ENCODE measurements around the gene NKAIN2.
"Not testable (repeated sequence)": the region's sequence is repeated elsewhere in the genome, so short reads cannot be mapped to it uniquely, and the experiment has no call there.

The NKAIN2 gene

DNA sequence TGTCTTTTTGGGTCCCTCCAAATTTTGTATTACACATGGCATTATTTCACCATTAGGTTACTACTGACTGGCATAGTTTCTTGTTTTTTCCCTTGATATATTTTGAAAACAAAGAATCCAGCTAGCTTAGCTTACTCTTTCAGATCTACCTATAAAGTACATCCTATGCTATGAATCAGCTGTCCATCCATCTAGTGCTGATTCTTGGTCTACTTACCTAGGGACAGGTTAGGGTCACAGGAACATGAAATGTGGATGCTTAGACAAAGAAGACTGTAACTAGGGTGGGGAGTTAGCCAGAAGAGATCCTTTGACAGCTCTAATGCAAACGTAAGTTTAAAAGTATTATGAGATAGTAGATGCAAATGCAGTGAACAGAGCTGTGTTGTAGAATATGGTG, 91.7 kb downstream of the NKAIN2 start:
- no peak for DNase-seq (ENCODE audit: low read depth)

DNA sequence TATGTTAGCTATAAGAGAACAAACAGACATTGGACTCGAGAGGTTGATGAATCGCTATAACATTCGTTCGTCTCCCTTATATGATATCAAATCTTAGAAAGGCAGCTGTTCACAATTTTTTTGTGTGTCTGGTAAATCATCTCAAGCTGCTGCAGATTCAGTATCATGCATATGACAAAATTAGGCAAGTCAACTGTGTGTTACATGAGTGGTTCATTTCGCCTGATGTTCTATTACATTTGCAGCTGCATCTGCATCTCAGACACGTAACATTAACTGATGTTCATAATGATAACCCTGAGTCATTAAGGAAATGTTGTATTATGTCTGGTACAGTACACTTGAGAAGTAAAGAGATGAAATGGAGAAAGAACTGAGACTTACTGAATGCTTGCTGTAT, 92.1 kb downstream of the NKAIN2 start:
- no peak for DNase-seq (ENCODE audit: low read depth)

DNA sequence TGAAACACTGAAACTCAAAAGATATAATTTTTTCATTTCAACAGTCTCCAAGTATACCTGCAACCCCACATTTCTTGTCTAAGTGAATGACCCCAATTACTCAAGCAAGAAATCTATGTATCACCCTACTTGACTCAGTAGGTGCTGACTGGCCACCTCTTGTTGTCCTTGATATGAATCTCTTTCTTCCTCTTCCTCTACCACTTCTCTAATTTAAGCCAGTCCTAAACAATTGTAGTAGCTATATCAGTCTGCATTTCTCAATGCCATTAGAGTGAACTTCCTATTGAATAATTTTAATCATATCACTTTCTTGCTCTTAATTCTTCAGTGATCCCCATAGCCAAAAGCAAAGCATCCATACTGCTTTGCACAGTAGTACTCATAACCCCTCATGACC, 93.2 kb downstream of the NKAIN2 start:
- no peak for DNase-seq (ENCODE audit: low read depth)

DNA sequence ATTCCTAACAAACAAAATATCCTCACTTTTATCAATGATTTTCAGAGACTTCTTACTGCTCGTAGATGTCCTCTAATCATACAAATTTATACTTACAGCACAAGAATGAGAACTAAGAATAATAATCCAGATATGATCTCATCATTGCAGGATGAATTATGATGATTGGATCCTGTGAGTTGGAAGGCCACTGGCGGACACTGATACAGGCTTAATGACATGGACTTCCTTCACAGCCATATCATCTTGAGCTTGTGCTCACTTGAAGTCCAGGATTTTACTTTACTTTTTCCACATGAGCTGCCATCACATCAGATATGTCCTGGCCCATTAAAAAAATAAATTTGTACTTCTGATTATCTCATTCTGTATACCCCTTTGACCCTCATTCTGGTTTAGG, 94.3 kb downstream of the NKAIN2 start:
- no peak for DNase-seq (ENCODE audit: low read depth)

DNA sequence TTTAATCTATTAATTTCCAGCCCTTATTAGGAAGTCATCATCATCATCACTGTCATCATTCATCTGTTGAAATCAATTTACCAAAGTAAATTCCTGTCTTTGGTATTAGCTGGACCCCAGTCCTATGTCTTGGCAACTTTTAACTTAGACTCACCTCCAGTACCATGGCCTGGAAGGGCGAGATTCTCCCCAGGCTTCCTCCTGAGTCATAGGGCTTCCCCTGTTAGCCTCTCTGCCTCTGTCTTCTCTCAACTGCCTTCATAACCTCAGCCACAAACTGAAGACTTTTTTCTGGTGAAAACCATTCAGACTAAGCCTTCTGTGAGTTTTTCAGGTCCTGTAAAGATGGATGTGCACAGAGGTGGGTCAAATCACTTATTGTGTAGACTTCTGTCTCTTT, 95.0 kb downstream of the NKAIN2 start:
- DNase-seq (ENCODE audit: low read depth): no peak

DNA sequence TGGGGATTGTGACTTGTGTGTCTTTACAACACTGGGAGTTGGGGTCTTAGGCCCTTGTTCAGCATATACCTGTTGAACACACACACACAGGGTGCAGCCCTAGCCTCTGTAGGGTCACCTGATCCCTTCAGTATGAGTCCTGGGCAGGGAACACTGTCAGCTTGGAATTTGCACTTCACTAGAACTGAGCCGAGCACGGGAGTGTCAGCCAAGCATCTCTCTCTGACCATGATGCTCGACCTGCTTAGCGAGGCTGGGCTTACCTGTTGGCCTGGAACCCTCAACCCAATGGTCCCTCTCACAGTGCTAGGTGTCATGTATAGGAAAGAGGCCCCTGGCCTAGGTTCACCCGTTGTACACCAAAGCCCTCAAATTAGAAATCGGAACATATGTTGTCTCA, 96.1 kb downstream of the NKAIN2 start:
- DNase-seq (ENCODE audit: low read depth): no peak

DNA sequence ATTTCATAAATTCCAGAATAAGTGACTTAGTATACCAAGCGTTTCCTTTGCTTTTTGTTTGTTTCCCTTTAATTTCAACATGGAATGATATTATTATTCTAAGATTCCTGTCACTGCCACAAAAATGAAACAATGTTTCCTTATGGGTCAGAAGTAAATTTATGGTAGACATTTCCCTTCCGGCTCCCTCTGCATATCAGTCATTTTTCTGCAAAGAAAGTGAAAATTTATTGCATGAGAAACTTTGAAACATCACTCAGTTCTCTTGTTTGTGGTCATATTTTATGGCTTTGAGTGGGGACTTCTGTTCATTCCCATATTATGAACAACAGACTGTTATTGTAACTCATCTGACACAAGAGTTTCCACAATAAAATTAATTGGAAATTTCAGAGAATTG, 97.8 kb downstream of the NKAIN2 start:
- DNase-seq (ENCODE audit: low read depth): no peak

DNA sequence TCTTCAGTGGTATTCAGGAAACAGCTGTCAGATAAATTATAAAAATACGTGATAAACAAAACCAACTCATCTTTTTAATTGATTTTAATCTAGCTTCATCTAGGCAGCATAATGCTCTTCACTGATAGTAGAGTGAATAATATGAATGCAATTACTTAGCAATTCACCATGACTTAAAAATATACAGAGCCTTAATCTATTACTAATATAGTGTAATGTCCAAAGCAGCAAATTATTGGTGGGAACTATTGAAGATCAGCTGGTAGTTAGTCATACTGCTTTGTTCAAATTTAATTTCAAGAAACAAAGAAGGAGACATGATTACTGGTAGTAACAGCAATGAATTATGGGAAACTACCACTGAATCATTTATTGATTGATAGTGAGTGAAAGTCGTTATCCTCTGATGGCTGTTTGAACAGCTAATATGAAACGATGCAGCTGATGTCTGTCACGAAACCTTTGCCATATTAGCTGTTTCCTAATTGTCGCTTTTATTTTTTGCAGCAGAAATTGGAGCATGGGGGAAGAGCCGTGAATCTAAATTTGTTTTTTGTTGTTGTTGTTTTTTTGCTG, 99.2 kb downstream of the NKAIN2 start:
- DNase-seq (ENCODE audit: low read depth): no peak

DNA sequence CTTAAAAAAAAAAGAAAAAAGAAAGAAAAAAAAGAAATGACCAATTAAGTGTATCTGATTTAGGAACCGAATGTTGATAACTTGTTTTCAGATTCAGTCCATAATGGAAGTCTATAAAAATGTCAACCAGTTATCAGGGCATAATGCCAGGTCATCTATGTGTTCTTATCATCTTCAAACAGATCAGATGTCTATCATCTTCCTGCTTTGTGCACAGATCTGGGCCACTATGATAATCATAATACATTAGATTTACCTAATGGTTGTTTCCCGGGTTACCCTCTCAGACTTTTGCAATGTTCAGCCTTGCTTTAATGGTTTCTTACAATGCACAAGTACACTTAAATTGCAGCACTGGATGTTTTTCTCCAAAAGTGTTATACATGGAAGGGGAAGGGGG, 100.6 kb downstream of the NKAIN2 start:
- DNase-seq (ENCODE audit: low read depth): no peak

DNA sequence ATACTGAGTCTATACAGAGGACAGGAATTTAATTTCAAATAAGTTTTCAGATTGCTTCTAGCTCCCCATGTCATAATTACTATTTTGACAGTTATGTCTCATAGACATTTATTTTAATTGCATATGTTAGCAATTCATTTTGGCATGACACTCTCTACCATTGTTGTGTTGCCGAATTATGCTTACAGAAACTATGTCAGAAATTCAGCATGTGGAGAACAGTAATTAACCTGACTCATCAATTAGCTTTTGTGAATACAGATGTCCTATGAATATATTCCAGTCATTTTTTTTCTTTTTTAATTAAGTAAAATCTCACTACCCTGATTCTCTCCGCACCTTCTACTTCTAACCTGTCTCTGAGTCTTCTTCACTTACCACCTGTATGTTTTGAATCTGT, 105.1 kb downstream of the NKAIN2 start:
- no peak for DNase-seq (ENCODE audit: low read depth)

DNA sequence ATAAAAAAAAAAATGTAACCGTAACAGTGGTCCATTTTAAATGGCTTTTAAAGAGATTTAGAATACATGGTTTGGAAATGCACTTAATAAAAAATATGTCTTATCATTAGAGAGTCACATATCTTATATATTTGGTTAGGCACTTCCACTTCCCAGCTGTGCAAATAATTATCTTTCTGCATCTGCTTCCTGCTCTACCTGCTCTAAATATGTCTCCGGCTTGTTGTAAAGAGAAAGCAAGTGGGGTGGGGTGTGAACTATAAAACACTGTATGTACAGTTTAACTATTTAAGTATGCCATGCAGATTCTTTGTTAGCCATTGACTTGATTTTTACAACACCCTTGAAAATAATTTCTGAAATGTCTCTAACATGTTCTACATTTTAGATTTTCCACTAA, 106.3 kb downstream of the NKAIN2 start:
- DNase-seq (ENCODE audit: low read depth): no peak

DNA sequence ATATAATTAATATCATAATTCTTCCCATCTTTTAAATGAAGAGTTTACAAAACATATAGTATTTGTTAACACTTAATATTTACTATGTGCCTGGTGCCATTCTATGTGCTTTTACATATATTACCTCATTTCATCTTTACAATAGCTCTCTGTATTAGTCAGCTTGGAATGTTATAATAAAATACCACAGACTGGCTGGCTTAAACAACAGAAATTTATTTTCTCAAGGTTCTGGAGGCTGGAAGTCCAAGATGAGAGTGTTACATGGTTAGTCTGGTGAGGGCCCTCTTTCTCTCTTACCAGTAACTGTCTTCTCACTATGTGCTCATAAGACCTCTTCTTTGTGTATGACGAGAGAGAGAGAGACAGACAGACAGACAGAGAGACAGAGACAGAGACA, 110.2 kb downstream of the NKAIN2 start:
- peak; percentile 36 for DNase-seq (ENCODE audit: low read depth)

DNA sequence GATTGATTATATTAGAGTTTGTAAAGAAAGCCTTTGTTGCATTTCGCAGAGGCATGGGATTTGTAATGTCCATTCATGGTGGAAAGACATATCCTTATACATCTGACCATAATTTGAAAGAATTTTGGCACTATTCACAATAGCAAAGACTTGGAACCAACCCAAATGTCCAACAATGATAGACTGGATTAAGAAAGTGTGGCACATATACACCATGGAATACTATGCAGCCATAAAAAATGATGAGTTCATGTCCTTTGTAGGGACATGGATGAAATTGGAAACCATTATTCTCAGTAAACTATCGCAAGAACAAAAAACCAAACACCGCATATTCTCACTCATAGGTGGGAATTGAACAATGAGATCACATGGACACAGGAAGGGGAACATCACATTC, 119.7 kb downstream of the NKAIN2 start:
- not testable (repeated sequence) for DNase-seq (ENCODE audit: low read depth)

DNA sequence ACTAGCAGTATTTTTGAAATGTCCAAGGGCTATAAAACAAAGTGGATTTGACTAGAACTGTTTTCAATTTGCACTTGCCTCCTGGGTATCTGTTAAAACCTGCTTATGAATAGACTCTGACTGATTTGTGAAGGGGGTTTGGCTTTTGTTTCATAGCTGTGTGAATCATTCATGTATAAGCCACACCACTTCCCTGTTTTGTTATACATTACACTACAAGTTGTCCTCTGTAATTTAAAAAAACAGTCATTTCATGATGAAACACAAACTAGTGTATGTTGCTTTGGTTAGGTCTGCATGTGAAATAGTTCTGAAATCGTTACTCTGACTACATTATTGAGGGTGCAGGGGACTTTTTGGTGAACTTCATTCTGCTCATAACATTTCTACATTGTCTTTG, 121.7 kb downstream of the NKAIN2 start:
- DNase-seq (ENCODE audit: low read depth): peak; percentile 9

DNA sequence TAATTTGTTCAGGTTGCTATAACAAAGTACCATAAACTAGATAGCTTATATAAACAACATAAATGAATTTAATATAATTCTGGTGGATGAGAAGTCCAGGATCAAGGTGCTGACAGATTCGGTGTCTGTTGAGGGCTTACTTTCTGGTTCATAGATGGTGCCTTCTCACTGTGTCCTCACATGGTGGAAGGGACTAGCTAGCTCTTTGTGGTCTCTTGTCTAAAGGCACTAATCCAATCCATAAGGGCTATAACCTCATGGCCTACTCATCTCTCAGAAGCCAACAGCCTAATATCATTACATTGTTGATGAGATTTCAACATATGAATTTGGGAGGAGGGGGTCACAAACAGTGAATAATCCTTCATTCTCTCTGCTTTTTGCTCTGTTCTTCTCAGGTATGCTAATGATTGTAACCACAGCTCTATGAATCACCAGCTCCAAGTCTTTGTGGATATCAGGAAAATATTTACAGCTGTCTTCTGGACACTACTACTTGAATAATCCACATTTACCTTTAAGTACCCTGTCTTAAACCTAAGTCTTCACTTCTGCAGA, 122.3 kb downstream of the NKAIN2 start:
- DNase-seq (ENCODE audit: low read depth): peak; percentile 11

DNA sequence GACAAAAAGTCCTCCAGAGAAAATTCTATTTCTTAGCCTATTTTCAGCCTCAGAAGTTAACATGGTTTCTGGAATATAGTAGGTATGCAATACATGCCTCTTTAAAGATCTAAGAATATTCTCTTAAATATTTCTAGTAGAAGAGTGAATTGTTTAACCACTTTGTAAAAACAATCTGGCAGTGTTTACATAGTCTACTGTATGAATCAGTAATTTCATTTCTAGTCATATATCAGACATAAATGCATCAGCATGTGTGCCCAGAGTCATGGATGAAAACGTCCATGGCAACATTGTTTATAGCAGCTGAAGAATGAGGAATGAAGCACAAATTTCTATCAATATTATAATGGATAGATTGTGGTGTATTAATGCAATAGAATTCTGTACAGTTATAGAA, 124.9 kb downstream of the NKAIN2 start:
- DNase-seq (ENCODE audit: low read depth): no peak

DNA sequence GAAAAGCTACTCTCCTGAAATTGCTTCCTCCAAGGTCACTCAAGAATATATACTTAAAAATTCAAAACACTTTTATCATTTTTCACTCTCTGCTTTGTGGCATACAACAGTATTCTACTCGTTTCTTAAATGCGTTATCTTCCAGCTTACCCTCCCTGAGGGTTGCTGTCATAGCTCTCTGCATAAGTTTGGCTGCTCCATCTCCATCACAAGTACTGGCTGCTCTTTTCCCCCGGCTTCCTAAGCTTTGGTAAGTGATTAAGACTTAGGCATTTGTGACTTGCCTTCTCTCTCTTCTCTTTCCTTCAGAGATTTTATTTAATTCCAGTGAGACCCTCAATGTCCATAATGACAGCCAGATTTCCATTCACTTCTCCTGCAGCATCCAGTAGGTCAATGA, 128.3 kb downstream of the NKAIN2 start:
- no peak for DNase-seq (ENCODE audit: low read depth)

DNA sequence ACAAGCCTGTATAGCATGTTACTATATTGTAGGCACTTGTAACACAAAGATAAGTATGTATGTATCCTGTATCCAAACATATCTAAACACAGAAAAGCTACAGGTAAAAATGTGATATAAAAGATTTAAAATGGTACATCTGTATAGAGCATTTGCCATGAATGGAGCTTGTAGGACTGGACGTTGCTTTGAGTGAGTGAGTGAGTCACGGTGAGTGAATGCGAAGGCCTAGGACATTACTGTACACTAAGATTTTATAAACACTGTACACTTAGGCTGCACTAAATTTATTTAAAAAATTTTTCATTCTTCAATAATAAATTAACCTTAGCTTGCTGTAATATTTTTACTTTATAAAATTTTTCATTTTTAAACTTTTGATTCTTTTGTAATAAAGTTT, 136.9 kb downstream of the NKAIN2 start:
- peak; percentile 6 for DNase-seq (ENCODE audit: low read depth)

DNA sequence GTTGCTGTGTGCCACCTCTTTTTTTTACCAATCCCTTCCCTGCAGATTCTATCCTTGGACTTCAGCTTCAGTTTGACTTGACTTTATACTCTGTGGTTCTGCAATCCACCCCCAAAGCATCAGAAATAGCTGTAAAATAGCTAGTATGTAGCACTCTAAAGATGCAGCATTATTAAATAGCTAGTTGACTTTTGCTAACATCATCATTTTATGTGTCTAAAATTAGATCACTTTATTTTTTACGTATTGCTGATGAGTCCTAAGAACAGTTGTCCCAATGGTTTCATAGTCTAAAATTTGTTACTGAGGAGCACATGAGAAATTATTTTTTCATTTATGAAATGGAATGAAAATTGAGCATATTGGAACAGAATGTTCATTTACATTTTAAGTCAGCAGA, 138.2 kb downstream of the NKAIN2 start:
- no peak for DNase-seq (ENCODE audit: low read depth)

DNA sequence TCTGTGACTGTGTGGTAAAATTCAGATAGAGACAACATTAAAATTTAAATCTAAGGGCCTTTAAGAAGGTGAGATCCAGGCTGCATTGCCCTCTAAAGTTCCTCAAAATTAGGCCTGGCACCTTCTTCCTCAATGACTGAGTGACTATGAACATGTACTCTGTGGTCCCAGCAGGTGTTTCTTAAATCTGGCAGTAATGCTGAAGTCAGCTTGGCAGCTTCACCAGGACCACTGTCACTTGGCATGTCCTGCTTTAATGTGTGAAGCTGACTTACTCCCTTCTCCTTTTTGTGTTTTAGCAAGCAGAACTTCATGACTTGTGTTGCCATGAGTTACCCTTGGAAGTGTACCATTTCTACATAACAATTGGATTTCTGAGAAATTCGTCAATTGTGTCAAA, 141.7 kb downstream of the NKAIN2 start:
- DNase-seq (ENCODE audit: low read depth): no peak

DNA sequence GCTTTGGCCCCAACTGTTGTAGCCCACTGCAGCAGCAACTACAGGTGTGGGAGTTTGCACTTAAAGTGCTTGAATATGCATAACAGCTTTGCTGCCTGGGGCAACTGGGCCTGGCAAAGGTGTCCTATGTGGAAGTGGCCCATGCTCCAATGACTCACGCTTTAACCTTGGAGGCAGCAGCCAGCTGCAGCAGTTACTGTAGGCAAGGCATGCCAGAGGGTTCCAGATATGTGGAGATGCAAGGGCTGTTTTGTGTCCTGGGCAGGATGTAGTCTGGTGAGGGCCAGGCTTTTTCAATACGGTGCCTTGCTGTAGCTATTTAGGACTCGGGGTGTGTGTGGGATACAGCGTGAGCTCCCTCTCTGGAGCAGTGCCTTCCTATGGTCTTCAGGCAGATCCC, 150.3 kb downstream of the NKAIN2 start:
- no peak for DNase-seq (ENCODE audit: low read depth)

DNA sequence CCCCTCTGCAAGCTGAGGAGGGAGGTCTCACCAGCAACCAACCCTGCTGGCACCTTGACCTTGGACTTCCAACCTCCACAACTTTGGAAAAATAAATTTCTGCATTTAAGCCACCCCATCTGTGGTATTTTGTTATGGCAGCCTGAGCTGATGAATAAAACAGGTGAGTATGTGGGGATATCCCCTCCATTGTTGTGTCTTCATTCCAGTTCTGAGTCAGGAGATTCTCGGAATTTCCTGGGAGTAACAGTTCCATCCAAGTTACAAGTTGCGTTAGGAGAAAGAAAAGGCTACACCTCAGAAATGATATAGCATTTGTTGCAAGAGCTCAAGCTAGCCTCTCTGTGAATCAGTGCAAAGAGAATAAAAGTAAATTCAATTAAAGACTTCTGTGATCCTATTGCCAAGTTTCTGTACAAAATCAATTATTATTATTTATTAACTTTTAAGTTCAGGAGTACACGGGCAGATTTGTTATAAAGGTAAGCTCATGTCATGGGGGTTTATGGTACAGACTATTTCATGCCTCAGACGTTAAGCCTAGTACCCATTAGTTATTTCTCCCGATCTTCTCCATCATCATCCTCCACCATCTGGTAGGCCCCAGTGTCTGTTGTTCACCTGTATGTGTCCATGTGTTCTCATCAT, 153.0 kb downstream of the NKAIN2 start:
- no peak for DNase-seq (ENCODE audit: low read depth)

DNA sequence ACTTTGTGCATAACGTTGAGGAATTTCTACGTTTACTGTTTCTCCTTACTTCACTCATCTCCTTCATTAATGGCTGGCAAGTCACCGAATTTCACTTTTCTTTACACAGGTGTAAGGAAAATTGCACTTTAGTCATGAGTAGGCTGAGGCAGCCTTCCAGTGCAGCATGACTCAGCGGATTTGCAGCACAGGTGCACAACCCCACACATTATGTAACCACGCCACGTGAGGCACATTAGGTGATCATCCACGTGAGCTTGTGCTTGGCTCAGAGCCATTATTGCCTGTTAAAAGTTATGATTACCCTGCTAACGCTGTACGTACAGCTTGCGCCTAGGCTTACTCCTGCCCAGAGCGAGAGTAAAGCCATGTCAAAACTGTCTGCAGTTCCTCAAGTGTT, 158.8 kb downstream of the NKAIN2 start:
- no peak for DNase-seq (ENCODE audit: low read depth)

DNA sequence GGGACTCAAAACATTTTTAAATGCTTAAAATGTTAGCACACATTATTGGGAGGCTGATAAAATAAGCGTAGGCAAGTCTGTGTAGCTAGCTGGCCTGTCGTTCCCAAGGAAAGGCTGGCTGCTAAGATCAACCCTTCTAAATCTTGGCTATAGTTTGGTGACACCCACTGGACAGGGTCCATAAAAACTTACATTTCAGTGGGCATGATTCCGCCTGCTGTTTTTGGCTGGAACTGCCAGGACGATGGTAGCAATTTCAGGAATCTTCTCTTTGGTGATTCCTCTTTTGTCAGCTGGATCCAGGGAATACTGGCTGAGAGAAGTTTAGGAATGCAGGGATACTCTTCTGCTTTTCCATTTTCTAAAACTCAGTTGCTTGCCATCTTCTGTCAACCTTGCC, 162.2 kb downstream of the NKAIN2 start:
- DNase-seq (ENCODE audit: low read depth): no peak

Measured in iris pigment epithelial cell (primary cell).